WTC11 (cell line): ENCODE data around the gene MEGF6. TPM values are rescaled to one million over a fixed set of nuclear protein-coding genes. Genes with fewer than 3 reads are reported as not detected.

Experiments
- CDX4 ChIP-seq: fragments of 250-450 bp; sonication (Bioruptor Pico); IDR thresholded peaks from 2 replicates; pipeline ENCODE4 v1.9.0; 2021; ENCODE audit warnings: moderate library complexity, mild to moderate bottlenecking, inconsistent platforms, borderline replicate concordance
- ERG ChIP-seq: fragments of 250-450 bp; sonication (Bioruptor Pico); IDR thresholded peaks from 2 replicates; pipeline ENCODE4 v1.8.0; 2021; ENCODE audit warnings: mild to moderate bottlenecking
- ETV6 ChIP-seq: sonication (generic); formaldehyde crosslinking; IDR thresholded peaks from 2 replicates; pipeline ENCODE4 v1.8.1; 2022; ENCODE audit warnings: mild to moderate bottlenecking, missing genetic modification reagents
- FOXJ3 ChIP-seq: sonication (generic); formaldehyde crosslinking; IDR thresholded peaks from 2 replicates; pipeline ENCODE4 v1.9.0; 2021; ENCODE audit warnings: missing genetic modification reagents, mild to moderate bottlenecking, borderline replicate concordance
- HMGA2 ChIP-seq: fragments of 250-450 bp; sonication (Bioruptor Pico); IDR thresholded peaks from 2 replicates; pipeline ENCODE4 v1.4.0; 2021; ENCODE audit warnings: mild to moderate bottlenecking, moderate library complexity
- HMGXB4 ChIP-seq: sonication (generic); formaldehyde crosslinking; IDR thresholded peaks from 2 replicates; pipeline ENCODE4 v1.8.1; 2023; ENCODE audit warnings: mild to moderate bottlenecking, moderate library complexity, missing genetic modification reagents
- PRDM15 ChIP-seq: sonication (generic); formaldehyde crosslinking; IDR thresholded peaks from 2 replicates; pipeline ENCODE4 v1.8.0; 2022; ENCODE audit warnings: missing genetic modification reagents
- PREB ChIP-seq: sonication (generic); formaldehyde crosslinking; IDR thresholded peaks from 2 replicates; pipeline ENCODE4 v1.8.1; 2022; ENCODE audit warnings: mild to moderate bottlenecking, missing genetic modification reagents, moderate library complexity, borderline replicate concordance
- SMAD3 ChIP-seq: sonication (generic); formaldehyde crosslinking; IDR thresholded peaks from 2 replicates; pipeline ENCODE4 v1.8.0; 2022; ENCODE audit warnings: missing genetic modification reagents, mild to moderate bottlenecking, borderline replicate concordance
- ZNF138 ChIP-seq: sonication (generic); formaldehyde crosslinking; conservative IDR thresholded peaks from 2 replicates; pipeline ENCODE4 v1.8.1; 2022; ENCODE audit warnings: mild to moderate bottlenecking, moderate library complexity, missing genetic modification reagents
- ZNF281 ChIP-seq: sonication (generic); formaldehyde crosslinking; IDR thresholded peaks from 2 replicates; pipeline ENCODE4 v1.8.0; 2023; ENCODE audit warnings: mild to moderate bottlenecking, missing genetic modification reagents
- total RNA-seq: library from RNA; stranded (reverse); gene quantifications from 3 replicates; pipeline ENCODE4 v1.2.3, GENCODE V29; 2021
- TF ChIP-seq, protein P1 (sequence below): sonication (generic); formaldehyde crosslinking; IDR thresholded peaks from 2 replicates; pipeline ENCODE4 v1.8.0; 2022; ENCODE audit warnings: mild to moderate bottlenecking, missing genetic modification reagents
- TF ChIP-seq, protein P2 (sequence below): fragments of 200-600 bp; IDR thresholded peaks from 2 replicates; pipeline ENCODE4 v1.8.0; 2022; ENCODE audit warnings: antibody characterized with exemption
- TF ChIP-seq, protein P3 (sequence below): sonication (generic); formaldehyde crosslinking; IDR thresholded peaks from 2 replicates; pipeline ENCODE4 v1.8.1; 2023; ENCODE audit warnings: mild to moderate bottlenecking, missing genetic modification reagents

MEGF6 gene
- total RNA-seq, 1 experiment from 2014 or later: 24.9 TPM

DNA sequence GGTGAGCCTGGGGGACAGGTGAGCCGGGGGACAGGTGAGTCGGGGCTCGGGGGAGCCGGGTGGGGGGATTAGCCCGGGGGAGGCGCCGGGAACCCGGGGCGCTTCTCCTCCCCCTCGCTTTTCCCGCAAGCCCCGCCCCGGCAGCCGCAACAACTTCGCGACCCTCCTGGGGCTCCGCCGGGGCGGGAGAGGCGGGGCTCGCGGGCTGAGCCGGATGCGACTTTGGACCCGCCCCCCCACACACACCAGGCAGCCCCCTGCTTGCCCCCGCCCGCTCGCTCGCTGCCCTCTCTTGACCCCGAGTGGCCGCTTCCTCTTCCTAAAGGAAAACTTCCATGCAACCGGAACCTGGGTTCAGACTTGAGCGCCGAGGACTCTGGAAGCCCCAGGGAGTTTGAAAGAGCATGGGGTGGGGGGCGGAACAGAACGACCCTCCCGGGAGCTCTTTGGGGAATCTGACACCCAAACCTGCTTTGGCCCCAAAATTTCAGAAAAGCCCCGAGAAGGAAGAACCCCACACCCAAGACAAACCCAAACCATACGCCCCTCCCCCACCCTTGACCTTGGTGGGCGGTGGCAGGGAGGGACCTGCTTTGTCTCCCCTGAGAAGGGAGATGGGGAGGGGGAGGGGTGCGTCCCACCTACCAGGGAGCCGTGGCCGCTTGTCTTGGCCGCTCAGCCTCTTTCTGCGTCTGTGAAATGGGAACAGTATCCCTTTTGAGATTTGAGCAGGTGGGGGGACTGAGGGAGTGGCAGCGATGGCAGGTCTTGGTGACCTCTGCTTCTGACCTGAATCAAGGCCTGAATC is 156.3 kb downstream of the MEGF6 start (continued):
- TF ChIP-seq HMGA2 (CRISPR knock-in tag) (no peak), FOXJ3 (no peak), ZNF138 (CRISPR knock-in tag) (no peak), SMAD3 (no peak), ERG (CRISPR knock-in tag) (no peak), PRDM15 (no peak), ETV6 (CRISPR knock-in tag) (peak; percentile 93; the same call in 1 of the 2 replicates), HMGXB4 (no peak), CDX4 (no peak), ZNF281 (no peak; the same call in 1 of the 2 replicates), PREB (CRISPR knock-in tag) (no peak)
- TF ChIP-seq, protein P1, sequence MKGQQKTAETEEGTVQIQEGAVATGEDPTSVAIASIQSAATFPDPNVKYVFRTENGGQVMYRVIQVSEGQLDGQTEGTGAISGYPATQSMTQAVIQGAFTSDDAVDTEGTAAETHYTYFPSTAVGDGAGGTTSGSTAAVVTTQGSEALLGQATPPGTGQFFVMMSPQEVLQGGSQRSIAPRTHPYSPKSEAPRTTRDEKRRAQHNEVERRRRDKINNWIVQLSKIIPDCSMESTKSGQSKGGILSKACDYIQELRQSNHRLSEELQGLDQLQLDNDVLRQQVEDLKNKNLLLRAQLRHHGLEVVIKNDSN: no peak
- TF ChIP-seq, protein P2, sequence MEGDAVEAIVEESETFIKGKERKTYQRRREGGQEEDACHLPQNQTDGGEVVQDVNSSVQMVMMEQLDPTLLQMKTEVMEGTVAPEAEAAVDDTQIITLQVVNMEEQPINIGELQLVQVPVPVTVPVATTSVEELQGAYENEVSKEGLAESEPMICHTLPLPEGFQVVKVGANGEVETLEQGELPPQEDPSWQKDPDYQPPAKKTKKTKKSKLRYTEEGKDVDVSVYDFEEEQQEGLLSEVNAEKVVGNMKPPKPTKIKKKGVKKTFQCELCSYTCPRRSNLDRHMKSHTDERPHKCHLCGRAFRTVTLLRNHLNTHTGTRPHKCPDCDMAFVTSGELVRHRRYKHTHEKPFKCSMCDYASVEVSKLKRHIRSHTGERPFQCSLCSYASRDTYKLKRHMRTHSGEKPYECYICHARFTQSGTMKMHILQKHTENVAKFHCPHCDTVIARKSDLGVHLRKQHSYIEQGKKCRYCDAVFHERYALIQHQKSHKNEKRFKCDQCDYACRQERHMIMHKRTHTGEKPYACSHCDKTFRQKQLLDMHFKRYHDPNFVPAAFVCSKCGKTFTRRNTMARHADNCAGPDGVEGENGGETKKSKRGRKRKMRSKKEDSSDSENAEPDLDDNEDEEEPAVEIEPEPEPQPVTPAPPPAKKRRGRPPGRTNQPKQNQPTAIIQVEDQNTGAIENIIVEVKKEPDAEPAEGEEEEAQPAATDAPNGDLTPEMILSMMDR: no peak
- TF ChIP-seq, protein P3, sequence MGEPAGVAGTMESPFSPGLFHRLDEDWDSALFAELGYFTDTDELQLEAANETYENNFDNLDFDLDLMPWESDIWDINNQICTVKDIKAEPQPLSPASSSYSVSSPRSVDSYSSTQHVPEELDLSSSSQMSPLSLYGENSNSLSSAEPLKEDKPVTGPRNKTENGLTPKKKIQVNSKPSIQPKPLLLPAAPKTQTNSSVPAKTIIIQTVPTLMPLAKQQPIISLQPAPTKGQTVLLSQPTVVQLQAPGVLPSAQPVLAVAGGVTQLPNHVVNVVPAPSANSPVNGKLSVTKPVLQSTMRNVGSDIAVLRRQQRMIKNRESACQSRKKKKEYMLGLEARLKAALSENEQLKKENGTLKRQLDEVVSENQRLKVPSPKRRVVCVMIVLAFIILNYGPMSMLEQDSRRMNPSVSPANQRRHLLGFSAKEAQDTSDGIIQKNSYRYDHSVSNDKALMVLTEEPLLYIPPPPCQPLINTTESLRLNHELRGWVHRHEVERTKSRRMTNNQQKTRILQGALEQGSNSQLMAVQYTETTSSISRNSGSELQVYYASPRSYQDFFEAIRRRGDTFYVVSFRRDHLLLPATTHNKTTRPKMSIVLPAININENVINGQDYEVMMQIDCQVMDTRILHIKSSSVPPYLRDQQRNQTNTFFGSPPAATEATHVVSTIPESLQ (CRISPR knock-in tag): no peak
- TF ChIP-seq, all 79 proteins: peak for 6
